ENCODE results near the gene LPAR1.
A peak's percentile ranks its signal among the peaks of the same experiment; 100 is the strongest.

LPAR1 gene

DNA sequence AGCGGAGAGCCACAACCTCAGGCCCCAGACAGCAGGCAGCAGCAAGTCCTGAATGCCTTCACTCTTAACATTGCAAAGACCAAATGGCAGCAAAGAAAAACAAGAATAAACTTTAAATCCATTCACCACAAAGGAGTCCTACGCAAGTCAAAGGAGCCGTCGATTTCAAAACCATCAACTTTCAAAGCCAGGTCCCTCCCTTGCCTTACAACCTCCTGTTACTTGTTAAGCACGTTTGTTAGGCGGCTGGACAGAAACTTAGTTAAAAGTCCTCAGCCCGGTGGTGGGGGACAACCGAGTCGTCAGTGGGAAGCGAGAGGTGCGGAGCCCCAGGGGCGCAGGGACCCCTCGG, 938 bp downstream of the LPAR1 start:
- POLR2A ChIA-PET = interaction anchor here (0.6 kb wide), 1 partner anchor 231 kb away, joined by 4 read pairs; no protein-coding TSS in a partner anchor
- peak overlapping the region; percentile 82 for H3K27ac ChIP-seq (ENCODE audit: extremely low read depth, low read depth, low read length)
- TF ChIP-seq ZNF645 (tag by site-specific recombination; IDR thresholded peaks at IDR 0.05) = no peak
- TF ChIP-seq ZNF335 (tag by site-specific recombination; conservative IDR thresholded peaks at IDR 0.05) = peak; percentile 89
- peak; percentile 41; the same call in 1 of the 2 replicates for TF ChIP-seq REST (tag by site-specific recombination; IDR thresholded peaks at IDR 0.05)
- TF ChIP-seq ZBTB21 (tag by site-specific recombination; IDR thresholded peaks at IDR 0.05) = no peak
- TF ChIP-seq ZBTB8A (tag by site-specific recombination; IDR thresholded peaks at IDR 0.05) = 0 out of 2 replicates have a peak, but pooled peaks have one; percentile 27
- TF ChIP-seq CTCF (tag by site-specific recombination; IDR thresholded peaks at IDR 0.05) = no peak
- TF ChIP-seq MYNN (tag by site-specific recombination; IDR thresholded peaks at IDR 0.05; ENCODE audit: borderline replicate concordance) = peak; percentile 91
- no peak for TF ChIP-seq ZBTB49 (tag by site-specific recombination; IDR thresholded peaks at IDR 0.05; ENCODE audit: low read depth)
- TF ChIP-seq ZNF311 (tag by site-specific recombination; IDR thresholded peaks at IDR 0.05; ENCODE audit: borderline replicate concordance) = no peak
- CTCF ChIA-PET = interaction anchor here (1.3 to 1.4 kb wide), 2 partner anchors 32 to 264 kb away, joined by 4 read pairs; no protein-coding TSS in a partner anchor
- H3K9me3 ChIP-seq (ENCODE audit: control insufficient read depth, insufficient read depth, low read depth, low read length) = no peaks in the 10 kb centered on the region
- peak overlapping the region; percentile 81 for H3K4me3 ChIP-seq (ENCODE audit: low read depth, low read length)
- H3K4me1 ChIP-seq (ENCODE audit: control insufficient read depth, insufficient read depth, low read length) = peaks cover 8% of the 10 kb centered on the region
- no peaks in the 10 kb centered on the region for H3K36me3 ChIP-seq (ENCODE audit: control insufficient read depth in 2 of 2, insufficient read depth in 1 of 2, low read length in 2 of 2)

GRCh38 chr9:111036946-111037345, 1.3 kb downstream of the LPAR1 start:
- CTCF ChIA-PET = interaction anchor here (0.6 to 2.5 kb wide), 13 partner anchors 8 to 886 kb away, joined by 3 to 13 read pairs (median 4); no protein-coding TSS in a partner anchor
- no peaks in the 10 kb centered on the region for H3K9me3 ChIP-seq (ENCODE audit: control insufficient read depth, insufficient read depth, low read depth, low read length)
- POLR2A ChIA-PET = interaction anchor here (0.6 to 1.1 kb wide), 3 partner anchors 19 to 231 kb away, joined by 3 to 4 read pairs (median 4); no protein-coding TSS in a partner anchor
- H3K4me3 ChIP-seq (ENCODE audit: low read depth, low read length) = peak overlapping the region; percentile 81
- H3K27ac ChIP-seq (ENCODE audit: extremely low read depth, low read depth, low read length) = no peak overlapping the region
- no peaks in the 10 kb centered on the region for H3K36me3 ChIP-seq (ENCODE audit: control insufficient read depth in 2 of 2, insufficient read depth in 1 of 2, low read length in 2 of 2)
- peaks cover 8% of the 10 kb centered on the region for H3K4me1 ChIP-seq (ENCODE audit: control insufficient read depth, insufficient read depth, low read length)
- TF ChIP-seq ZNF76 (tag by site-specific recombination; IDR thresholded peaks at IDR 0.05; ENCODE audit: borderline replicate concordance, low read depth) = no peak
- TF ChIP-seq, protein P1, sequence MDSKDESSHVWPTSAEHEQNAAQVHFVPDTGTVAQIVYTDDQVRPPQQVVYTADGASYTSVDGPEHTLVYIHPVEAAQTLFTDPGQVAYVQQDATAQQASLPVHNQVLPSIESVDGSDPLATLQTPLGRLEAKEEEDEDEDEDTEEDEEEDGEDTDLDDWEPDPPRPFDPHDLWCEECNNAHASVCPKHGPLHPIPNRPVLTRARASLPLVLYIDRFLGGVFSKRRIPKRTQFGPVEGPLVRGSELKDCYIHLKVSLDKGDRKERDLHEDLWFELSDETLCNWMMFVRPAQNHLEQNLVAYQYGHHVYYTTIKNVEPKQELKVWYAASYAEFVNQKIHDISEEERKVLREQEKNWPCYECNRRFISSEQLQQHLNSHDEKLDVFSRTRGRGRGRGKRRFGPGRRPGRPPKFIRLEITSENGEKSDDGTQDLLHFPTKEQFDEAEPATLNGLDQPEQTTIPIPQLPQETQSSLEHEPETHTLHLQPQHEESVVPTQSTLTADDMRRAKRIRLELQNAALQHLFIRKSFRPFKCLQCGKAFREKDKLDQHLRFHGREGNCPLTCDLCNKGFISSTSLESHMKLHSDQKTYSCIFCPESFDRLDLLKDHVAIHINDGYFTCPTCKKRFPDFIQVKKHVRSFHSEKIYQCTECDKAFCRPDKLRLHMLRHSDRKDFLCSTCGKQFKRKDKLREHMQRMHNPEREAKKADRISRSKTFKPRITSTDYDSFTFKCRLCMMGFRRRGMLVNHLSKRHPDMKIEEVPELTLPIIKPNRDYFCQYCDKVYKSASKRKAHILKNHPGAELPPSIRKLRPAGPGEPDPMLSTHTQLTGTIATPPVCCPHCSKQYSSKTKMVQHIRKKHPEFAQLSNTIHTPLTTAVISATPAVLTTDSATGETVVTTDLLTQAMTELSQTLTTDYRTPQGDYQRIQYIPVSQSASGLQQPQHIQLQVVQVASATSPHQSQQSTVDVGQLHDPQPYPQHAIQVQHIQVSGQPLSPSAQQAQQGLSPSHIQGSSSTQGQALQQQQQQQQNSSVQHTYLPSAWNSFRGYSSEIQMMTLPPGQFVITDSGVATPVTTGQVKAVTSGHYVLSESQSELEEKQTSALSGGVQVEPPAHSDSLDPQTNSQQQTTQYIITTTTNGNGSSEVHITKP (tag by site-specific recombination; IDR thresholded peaks at IDR 0.05) = no peak
- TF ChIP-seq ZNF391 (tag by site-specific recombination; IDR thresholded peaks at IDR 0.05; ENCODE audit: borderline replicate concordance, low read depth) = no peak
- no peak for TF ChIP-seq FEZF1 (tag by site-specific recombination; IDR thresholded peaks at IDR 0.05)
- TF ChIP-seq ZNF830 (tag by site-specific recombination; IDR thresholded peaks at IDR 0.05; ENCODE audit: low read depth) = no peak
